Activated CD4-positive, alpha-beta T cell treated with anti-CD3 and anti-CD28 coated beads, Interleukin-2, Interleukin-6, amounts not matched to agents 100 ng/mL and 50 ng/mL, durations not matched to agents 16 hours and 8 hours (primary cell): ENCODE measurements around the gene ABCA4.

ENCODE experiments used
- DNase-seq: peaks from one replicate; pipeline ENCODE4 v3.0.0-alpha.2; 2020

The ABCA4 gene

GRCh38 chr1:94104127-94104684, 16.7 kb downstream of the ABCA4 start:
- DNase-seq: no peak

GRCh38 chr1:94103608-94104007, 17.3 kb downstream of the ABCA4 start:
- DNase-seq: no peak

GRCh38 chr1:94101613-94102525, 19.1 kb downstream of the ABCA4 start:
- DNase-seq: no peak

- no peak for DNase-seq
Measured at GRCh38 chr1:94100785-94101612, 19.9 kb downstream of the ABCA4 start.

- DNase-seq: no peak
Measured at GRCh38 chr1:94100129-94100784, 20.7 kb downstream of the ABCA4 start.

- DNase-seq: no peak
Measured at GRCh38 chr1:94099303-94099702, 21.6 kb downstream of the ABCA4 start.

- DNase-seq: no peak
Measured at GRCh38 chr1:94098585-94099111, 22.3 kb downstream of the ABCA4 start.

GRCh38 chr1:94096797-94097549, 24.0 kb downstream of the ABCA4 start:
- DNase-seq: no peak

GRCh38 chr1:94095744-94096469, 25.0 kb downstream of the ABCA4 start:
- DNase-seq: no peak

GRCh38 chr1:94095112-94095637, 25.8 kb downstream of the ABCA4 start:
- no peak for DNase-seq

- DNase-seq: no peak
Measured at GRCh38 chr1:94094469-94095111, 26.4 kb downstream of the ABCA4 start.

GRCh38 chr1:94093996-94094395, 27.0 kb downstream of the ABCA4 start:
- no peak for DNase-seq

GRCh38 chr1:94093396-94093795, 27.6 kb downstream of the ABCA4 start:
- DNase-seq: no peak

GRCh38 chr1:94092210-94092613, 28.7 kb downstream of the ABCA4 start:
- DNase-seq: no peak

GRCh38 chr1:94090761-94091160, 30.2 kb downstream of the ABCA4 start:
- no peak for DNase-seq

- no peak for DNase-seq
Measured at GRCh38 chr1:94087193-94087592, 33.8 kb downstream of the ABCA4 start.

GRCh38 chr1:94084547-94084946, 36.4 kb downstream of the ABCA4 start:
- no peak for DNase-seq

- DNase-seq: no peak
Measured at GRCh38 chr1:94084085-94084484, 36.9 kb downstream of the ABCA4 start.

GRCh38 chr1:94083681-94084080, 37.3 kb downstream of the ABCA4 start:
- DNase-seq: no peak

GRCh38 chr1:94081566-94082344, 39.2 kb downstream of the ABCA4 start:
- DNase-seq: no peak
